Measurements from ENCODE around the gene DUSP14. TPM values are rescaled to one million over a fixed set of nuclear protein-coding genes. Genes with fewer than 3 reads are reported as not detected.
A peak's percentile ranks its signal among the peaks of the same experiment; 100 is the strongest.

Gene DUSP14
- total RNA-seq, 1 experiment from 2014 or later: 22.4 TPM

DNA sequence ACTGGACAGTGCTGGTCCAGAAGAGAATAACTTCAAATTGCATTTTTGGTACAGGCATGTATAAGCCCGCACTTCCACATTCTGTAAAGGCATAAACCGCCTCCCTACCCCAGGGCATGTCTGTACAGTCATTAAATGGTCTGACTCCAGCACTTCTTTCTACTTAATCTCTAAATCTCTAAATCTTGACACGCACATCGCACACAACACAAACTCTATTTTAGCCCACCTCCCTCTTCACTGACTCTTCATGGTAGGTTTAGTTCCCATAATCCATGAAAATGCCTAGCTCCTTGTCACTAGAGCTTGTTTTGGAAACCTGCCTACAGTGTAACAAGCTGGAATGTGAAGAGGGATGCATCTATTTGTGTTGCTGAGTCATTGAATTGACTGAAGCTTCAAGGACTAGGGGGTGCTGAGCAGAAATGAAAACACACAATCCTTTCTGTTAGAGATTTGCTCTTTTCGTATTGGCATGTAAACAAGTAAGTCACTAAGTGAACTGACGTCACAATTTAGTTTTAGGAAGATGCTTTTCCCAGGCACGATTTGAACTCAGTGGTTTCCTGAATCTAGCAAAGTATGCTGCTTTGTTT is 1.6 kb upstream of the DUSP14 start:
- ATAC-seq (no peak), DNase-seq (ENCODE audit: low spot score) (no peak)
- Mint-ChIP-seq H3K4me3 (peak overlapping the region; percentile 82), H3K27ac (peak overlapping the region; percentile 41; the same call in 1 of the 2 replicates), H3K9me3 (no peaks in the 10 kb centered on the region), H3K36me3 (0 out of 2 replicates have a peak, but pooled peaks cover 4% of the 10 kb centered on the region), H3K4me1 (peaks cover 46% of the 10 kb centered on the region), H3K27me3 (ENCODE audit: low read depth) (peaks cover 4% of the 10 kb centered on the region; the same call in 1 of the 2 replicates)
- TF ChIP-seq NFE2L1 (CRISPR knock-in tag; IDR thresholded peaks at IDR 0.05) (peak; percentile 75; the same call in 1 of the 2 replicates), GABPB1 (CRISPR knock-in tag; IDR thresholded peaks at IDR 0.05) (peak; percentile 61)
- TF ChIP-seq, protein P1, sequence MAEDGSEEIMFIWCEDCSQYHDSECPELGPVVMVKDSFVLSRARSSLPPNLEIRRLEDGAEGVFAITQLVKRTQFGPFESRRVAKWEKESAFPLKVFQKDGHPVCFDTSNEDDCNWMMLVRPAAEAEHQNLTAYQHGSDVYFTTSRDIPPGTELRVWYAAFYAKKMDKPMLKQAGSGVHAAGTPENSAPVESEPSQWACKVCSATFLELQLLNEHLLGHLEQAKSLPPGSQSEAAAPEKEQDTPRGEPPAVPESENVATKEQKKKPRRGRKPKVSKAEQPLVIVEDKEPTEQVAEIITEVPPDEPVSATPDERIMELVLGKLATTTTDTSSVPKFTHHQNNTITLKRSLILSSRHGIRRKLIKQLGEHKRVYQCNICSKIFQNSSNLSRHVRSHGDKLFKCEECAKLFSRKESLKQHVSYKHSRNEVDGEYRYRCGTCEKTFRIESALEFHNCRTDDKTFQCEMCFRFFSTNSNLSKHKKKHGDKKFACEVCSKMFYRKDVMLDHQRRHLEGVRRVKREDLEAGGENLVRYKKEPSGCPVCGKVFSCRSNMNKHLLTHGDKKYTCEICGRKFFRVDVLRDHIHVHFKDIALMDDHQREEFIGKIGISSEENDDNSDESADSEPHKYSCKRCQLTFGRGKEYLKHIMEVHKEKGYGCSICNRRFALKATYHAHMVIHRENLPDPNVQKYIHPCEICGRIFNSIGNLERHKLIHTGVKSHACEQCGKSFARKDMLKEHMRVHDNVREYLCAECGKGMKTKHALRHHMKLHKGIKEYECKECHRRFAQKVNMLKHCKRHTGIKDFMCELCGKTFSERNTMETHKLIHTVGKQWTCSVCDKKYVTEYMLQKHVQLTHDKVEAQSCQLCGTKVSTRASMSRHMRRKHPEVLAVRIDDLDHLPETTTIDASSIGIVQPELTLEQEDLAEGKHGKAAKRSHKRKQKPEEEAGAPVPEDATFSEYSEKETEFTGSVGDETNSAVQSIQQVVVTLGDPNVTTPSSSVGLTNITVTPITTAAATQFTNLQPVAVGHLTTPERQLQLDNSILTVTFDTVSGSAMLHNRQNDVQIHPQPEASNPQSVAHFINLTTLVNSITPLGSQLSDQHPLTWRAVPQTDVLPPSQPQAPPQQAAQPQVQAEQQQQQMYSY (CRISPR knock-in tag; IDR thresholded peaks at IDR 0.05): no peak
- TF ChIP-seq, protein P2, sequence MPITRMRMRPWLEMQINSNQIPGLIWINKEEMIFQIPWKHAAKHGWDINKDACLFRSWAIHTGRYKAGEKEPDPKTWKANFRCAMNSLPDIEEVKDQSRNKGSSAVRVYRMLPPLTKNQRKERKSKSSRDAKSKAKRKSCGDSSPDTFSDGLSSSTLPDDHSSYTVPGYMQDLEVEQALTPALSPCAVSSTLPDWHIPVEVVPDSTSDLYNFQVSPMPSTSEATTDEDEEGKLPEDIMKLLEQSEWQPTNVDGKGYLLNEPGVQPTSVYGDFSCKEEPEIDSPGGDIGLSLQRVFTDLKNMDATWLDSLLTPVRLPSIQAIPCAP (CRISPR knock-in tag; IDR thresholded peaks at IDR 0.05): no peak
- CTCF ChIA-PET: interaction anchor here (0.6 to 1.0 kb wide), 3 partner anchors 19 to 102 kb away, joined by 3 to 4 read pairs (median 3); no protein-coding TSS in a partner anchor
- POLR2A ChIA-PET: interaction anchor here (1.3 kb wide), 1 partner anchor 121 kb away, joined by 5 read pairs; the partner anchor contains the start of gene SYNRG

DNA sequence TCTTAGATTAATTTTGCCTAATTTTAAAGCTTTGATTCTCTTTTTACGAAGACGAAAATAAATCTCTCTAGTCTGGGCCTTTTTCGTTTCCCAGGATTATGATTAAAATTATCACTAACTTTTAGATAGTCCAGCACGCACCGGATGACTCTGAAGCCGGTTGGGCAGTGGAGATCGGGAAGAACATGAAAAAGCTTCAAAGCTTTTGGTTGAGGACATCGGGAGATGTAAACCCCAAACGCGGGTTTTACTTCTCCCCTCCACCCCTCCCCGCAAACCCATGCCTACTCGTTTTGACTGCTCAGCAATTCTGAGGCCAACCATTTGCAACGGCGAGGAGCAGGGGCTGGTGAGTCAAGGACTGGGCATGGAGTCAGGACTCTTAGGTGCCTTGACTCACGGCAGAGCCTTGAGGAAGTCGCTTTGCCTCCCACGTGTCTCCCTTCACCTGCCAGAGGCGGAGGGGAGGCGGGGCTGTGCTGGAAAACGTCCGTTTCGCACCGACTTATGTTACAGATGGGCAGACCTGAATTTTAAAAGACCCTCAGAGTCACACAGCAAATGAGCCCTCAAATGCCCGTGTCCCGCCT is 989 bp upstream of the DUSP14 start:
- Mint-ChIP-seq H3K4me3 (peak overlapping the region; percentile 82), H3K27ac (peak overlapping the region; percentile 41; the same call in 1 of the 2 replicates), H3K36me3 (0 out of 2 replicates have a peak, but pooled peaks cover 4% of the 10 kb centered on the region), H3K9me3 (no peaks in the 10 kb centered on the region), H3K27me3 (ENCODE audit: low read depth) (peaks cover 4% of the 10 kb centered on the region; the same call in 1 of the 2 replicates), H3K4me1 (peaks cover 40% of the 10 kb centered on the region)
- TF ChIP-seq, protein P3, sequence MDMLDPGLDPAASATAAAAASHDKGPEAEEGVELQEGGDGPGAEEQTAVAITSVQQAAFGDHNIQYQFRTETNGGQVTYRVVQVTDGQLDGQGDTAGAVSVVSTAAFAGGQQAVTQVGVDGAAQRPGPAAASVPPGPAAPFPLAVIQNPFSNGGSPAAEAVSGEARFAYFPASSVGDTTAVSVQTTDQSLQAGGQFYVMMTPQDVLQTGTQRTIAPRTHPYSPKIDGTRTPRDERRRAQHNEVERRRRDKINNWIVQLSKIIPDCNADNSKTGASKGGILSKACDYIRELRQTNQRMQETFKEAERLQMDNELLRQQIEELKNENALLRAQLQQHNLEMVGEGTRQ (CRISPR knock-in tag; IDR thresholded peaks at IDR 0.05): peak; percentile 68
- TF ChIP-seq SP1 (CRISPR knock-in tag; conservative IDR thresholded peaks at IDR 0.05) (no peak), GABPB1 (CRISPR knock-in tag; IDR thresholded peaks at IDR 0.05) (0 out of 2 replicates have a peak, but pooled peaks have one; percentile 7), SMAD3 (CRISPR knock-in tag; IDR thresholded peaks at IDR 0.05; ENCODE audit: borderline replicate concordance) (peak; percentile 29; the same call in 1 of the 2 replicates), TEAD4 (CRISPR knock-in tag; IDR thresholded peaks at IDR 0.05) (no peak), FOXK1 (CRISPR knock-in tag; IDR thresholded peaks at IDR 0.05) (peak; percentile 19; the same call in 1 of the 2 replicates), ZNF232 (CRISPR knock-in tag; IDR thresholded peaks at IDR 0.05) (0 out of 2 replicates have a peak, but pooled peaks have one; percentile 9)
- TF ChIP-seq, protein P4, sequence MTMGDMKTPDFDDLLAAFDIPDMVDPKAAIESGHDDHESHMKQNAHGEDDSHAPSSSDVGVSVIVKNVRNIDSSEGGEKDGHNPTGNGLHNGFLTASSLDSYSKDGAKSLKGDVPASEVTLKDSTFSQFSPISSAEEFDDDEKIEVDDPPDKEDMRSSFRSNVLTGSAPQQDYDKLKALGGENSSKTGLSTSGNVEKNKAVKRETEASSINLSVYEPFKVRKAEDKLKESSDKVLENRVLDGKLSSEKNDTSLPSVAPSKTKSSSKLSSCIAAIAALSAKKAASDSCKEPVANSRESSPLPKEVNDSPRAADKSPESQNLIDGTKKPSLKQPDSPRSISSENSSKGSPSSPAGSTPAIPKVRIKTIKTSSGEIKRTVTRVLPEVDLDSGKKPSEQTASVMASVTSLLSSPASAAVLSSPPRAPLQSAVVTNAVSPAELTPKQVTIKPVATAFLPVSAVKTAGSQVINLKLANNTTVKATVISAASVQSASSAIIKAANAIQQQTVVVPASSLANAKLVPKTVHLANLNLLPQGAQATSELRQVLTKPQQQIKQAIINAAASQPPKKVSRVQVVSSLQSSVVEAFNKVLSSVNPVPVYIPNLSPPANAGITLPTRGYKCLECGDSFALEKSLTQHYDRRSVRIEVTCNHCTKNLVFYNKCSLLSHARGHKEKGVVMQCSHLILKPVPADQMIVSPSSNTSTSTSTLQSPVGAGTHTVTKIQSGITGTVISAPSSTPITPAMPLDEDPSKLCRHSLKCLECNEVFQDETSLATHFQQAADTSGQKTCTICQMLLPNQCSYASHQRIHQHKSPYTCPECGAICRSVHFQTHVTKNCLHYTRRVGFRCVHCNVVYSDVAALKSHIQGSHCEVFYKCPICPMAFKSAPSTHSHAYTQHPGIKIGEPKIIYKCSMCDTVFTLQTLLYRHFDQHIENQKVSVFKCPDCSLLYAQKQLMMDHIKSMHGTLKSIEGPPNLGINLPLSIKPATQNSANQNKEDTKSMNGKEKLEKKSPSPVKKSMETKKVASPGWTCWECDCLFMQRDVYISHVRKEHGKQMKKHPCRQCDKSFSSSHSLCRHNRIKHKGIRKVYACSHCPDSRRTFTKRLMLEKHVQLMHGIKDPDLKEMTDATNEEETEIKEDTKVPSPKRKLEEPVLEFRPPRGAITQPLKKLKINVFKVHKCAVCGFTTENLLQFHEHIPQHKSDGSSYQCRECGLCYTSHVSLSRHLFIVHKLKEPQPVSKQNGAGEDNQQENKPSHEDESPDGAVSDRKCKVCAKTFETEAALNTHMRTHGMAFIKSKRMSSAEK (CRISPR knock-in tag; IDR thresholded peaks at IDR 0.05; ENCODE audit: borderline replicate concordance): no peak
- TF ChIP-seq, protein P5, sequence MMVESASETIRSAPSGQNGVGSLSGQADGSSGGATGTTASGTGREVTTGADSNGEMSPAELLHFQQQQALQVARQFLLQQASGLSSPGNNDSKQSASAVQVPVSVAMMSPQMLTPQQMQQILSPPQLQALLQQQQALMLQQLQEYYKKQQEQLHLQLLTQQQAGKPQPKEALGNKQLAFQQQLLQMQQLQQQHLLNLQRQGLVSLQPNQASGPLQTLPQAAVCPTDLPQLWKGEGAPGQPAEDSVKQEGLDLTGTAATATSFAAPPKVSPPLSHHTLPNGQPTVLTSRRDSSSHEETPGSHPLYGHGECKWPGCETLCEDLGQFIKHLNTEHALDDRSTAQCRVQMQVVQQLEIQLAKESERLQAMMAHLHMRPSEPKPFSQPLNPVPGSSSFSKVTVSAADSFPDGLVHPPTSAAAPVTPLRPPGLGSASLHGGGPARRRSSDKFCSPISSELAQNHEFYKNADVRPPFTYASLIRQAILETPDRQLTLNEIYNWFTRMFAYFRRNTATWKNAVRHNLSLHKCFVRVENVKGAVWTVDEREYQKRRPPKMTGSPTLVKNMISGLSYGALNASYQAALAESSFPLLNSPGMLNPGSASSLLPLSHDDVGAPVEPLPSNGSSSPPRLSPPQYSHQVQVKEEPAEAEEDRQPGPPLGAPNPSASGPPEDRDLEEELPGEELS (CRISPR knock-in tag; IDR thresholded peaks at IDR 0.05): peak; percentile 51; the same call in 1 of the 2 replicates
- TF ChIP-seq, protein P2 (CRISPR knock-in tag; IDR thresholded peaks at IDR 0.05): 0 out of 2 replicates have a peak, but pooled peaks have one; percentile 30
- TF ChIP-seq, protein P6, sequence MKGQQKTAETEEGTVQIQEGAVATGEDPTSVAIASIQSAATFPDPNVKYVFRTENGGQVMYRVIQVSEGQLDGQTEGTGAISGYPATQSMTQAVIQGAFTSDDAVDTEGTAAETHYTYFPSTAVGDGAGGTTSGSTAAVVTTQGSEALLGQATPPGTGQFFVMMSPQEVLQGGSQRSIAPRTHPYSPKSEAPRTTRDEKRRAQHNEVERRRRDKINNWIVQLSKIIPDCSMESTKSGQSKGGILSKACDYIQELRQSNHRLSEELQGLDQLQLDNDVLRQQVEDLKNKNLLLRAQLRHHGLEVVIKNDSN (CRISPR knock-in tag; IDR thresholded peaks at IDR 0.05): peak; percentile 67; the same call in 1 of the 2 replicates
- ChIA-PET CTCF (interaction anchor here (0.6 to 1.0 kb wide), 4 partner anchors 18 to 120 kb away, joined by 3 to 4 read pairs (median 4); partner anchors contain the start of gene SYNRG), POLR2A (interaction anchor here (0.6 to 1.3 kb wide), 2 partner anchors 120 to 121 kb away, joined by 4 to 5 read pairs; partner anchors contain the start of gene SYNRG)
- DNase-seq (ENCODE audit: low spot score) (peak; percentile 79), ATAC-seq (peak; percentile 55)

Measured in WTC11 (cell line).